Spleen (tissue), 11 donors: Measurements from ENCODE around the gene FHL2. TPM values are rescaled to one million over a fixed set of nuclear protein-coding genes. Genes with fewer than 3 reads are reported as not detected.

Source experiments
- DNase-seq: peaks from one replicate; pipeline ENCODE4 v3.0.0-alpha.2; 2020
- H3K27ac ChIP-seq, 8 donors: fragments of 200-600 bp; sonication (generic) in 7 of 8; 1 replicate in 4 of 8; 2 replicates in 4 of 8; pipeline versions ENCODE4 v1.5.0 to v1.8.0; 2016 to 2021; ENCODE audit warnings: inconsistent platforms in 4 of 8, mild to moderate bottlenecking in 4 of 8, moderate library complexity in 1 of 8
- H3K27me3 ChIP-seq, 7 donors: fragments of 200-600 bp; sonication (generic) in 6 of 7; replicated peaks in 1 of 7; 1 replicate in 4 of 7; 2 replicates in 3 of 7; pipeline versions ENCODE4 v1.5.0 to v1.8.0; 2016 to 2021; ENCODE audit warnings: inconsistent platforms in 3 of 7, mild to moderate bottlenecking in 1 of 7
- H3K36me3 ChIP-seq, 6 donors: fragments of 200-600 bp; sonication (generic) in 5 of 6; 1 replicate in 4 of 6; 2 replicates in 2 of 6; pipeline versions ENCODE4 v1.5.0 to v1.8.0; 2016 to 2021; ENCODE audit warnings: inconsistent platforms in 2 of 6
- H3K4me1 ChIP-seq, 6 donors: fragments of 200-600 bp; sonication (generic) in 5 of 6; 1 replicate in 3 of 6; 2 replicates in 3 of 6; pipeline versions ENCODE4 v1.5.0 to v1.8.0; 2016 to 2021; ENCODE audit warnings: inconsistent platforms in 3 of 6
- H3K4me3 ChIP-seq, 8 donors: fragments of 200-600 bp; sonication (generic) in 7 of 8; 1 replicate in 4 of 8; 2 replicates in 4 of 8; pipeline versions ENCODE4 v1.5.0 to v1.8.0; 2016 to 2021; ENCODE audit warnings: inconsistent platforms in 4 of 8, mild to moderate bottlenecking in 4 of 8, moderate library complexity in 2 of 8
- H3K9me3 ChIP-seq, 8 donors: fragments of 200-600 bp; sonication (generic) in 7 of 8; 1 replicate in 4 of 8; 2 replicates in 4 of 8; pipeline versions ENCODE4 v1.5.0 to v1.8.0; 2016 to 2021; ENCODE audit warnings: inconsistent platforms in 4 of 8
- POLR2A ChIP-seq, 3 donors: fragments of 450-650 bp; IDR thresholded peaks; one replicate each; pipeline ENCODE4 v1.5.1; 2017; ENCODE audit warnings: antibody characterized with exemption in 3 of 3, mild to moderate bottlenecking in 1 of 3
- POLR2AphosphoS5 ChIP-seq, 3 donors: sonication (generic); formaldehyde crosslinking; IDR thresholded peaks; one replicate each; pipeline ENCODE4 v1.5.1; 2017; ENCODE audit warnings: antibody characterized with exemption in 3 of 3
- WGBS, 5 donors: extraction: QIAGEN DNeasy Blood & Tissue Kit in 3 of 5; methylation state at CpG; one replicate each; pipeline versions ENCODE4 v1.1.5 to v1.1.7; 2013 to 2018; 5-methylcytosine and 5-hydroxymethylcytosine counted together
- intact Hi-C: fragments of 100-400 bp; cut with DNase I; formaldehyde crosslinking; loops from one replicate; pipeline ENCODE4 v1.15.0; 2023; ENCODE audit warnings: low total_unique reads
- polyA plus RNA-seq, 3 donors: library from polyadenylated mRNA; stranded (reverse); fragments of 200-250 nt; gene quantifications; one replicate each; pipeline ENCODE4 v1.2.1, GENCODE V29; 2013
- total RNA-seq, 7 donors: library from RNA; depleted of rRNA in 3 of 7; stranded (reverse); fragments of >200 nt in 3 of 7; fragmentation: NEBNext Ultra II Directional in 4 of 7; extraction: Animal tissue kit (Norgen Biotek cat#: 25700) in 4 of 7; gene quantifications; one replicate each; pipeline versions ENCODE4 v1.1.0 to v1.2.1, GENCODE V29; 2016 to 2021
- TF ChIP-seq, protein P1 (sequence below), 11 experiments: fragments of 200-600 bp in 7 of 11; fragments of 450-650 bp in 4 of 11; sonication (generic) in 4 of 11; IDR thresholded peaks in 8 of 11; conservative IDR thresholded peaks in 3 of 11; 1 replicate in 7 of 11; 2 replicates in 4 of 11; pipeline versions ENCODE4 v1.4.0 to v1.8.0; 2016 to 2021; ENCODE audit warnings: antibody characterized with exemption in 11 of 11, inconsistent platforms in 4 of 11, mild to moderate bottlenecking in 1 of 11
- donor health status: healthy with polysubstance abuse.
- donor health status: DM: no; HTN: no; CAD: no; lungs with moderate emphysema.
- donor health status: DM: no; HTN: no; CAD: no.
- donor health status: Bipolar disorder and iron deficiency.
- donor health status: healthy.
- donor health status: DM: no; HTN: no; CAD: no.
- donor health status: DM: yes; HTN: yes; CAD: no.

FHL2 gene
- total and polyA plus RNA-seq, 10 donors = 6.8 to 27.4 (median 18.9) TPM

DNA sequence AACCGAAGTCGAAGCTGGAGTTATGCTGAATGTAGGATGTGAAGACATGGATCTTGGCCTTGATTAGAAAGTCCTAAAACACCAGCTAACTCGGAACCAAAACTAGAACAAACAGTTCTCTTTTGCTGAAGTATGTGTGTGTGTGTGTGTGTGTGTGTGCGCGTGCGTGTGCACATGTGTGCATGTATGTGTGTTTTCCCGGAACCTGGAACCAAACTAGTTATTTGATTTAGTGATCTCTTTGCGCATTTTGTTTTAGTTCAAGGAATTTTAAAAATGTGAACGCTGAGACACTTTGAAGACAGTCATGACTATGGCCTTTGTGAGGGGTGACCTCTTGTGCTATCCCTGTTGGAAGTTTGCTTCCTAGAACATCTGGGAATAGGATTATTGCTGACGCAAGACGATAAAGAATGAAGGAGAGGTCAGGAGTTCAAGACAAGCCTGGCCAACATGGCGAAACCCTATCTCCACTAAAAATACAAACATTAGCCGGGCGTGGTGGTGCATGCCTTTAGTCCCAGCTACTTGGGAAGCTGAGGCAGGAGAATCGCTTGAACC is 23.8 kb downstream of the FHL2 start:
- TF ChIP-seq POLR2AphosphoS5 (IDR thresholded peaks at IDR 0.05) (peak in 1 of 3 donors; percentile 62), POLR2A (IDR thresholded peaks at IDR 0.05) (no peak)
- TF ChIP-seq, protein P1, sequence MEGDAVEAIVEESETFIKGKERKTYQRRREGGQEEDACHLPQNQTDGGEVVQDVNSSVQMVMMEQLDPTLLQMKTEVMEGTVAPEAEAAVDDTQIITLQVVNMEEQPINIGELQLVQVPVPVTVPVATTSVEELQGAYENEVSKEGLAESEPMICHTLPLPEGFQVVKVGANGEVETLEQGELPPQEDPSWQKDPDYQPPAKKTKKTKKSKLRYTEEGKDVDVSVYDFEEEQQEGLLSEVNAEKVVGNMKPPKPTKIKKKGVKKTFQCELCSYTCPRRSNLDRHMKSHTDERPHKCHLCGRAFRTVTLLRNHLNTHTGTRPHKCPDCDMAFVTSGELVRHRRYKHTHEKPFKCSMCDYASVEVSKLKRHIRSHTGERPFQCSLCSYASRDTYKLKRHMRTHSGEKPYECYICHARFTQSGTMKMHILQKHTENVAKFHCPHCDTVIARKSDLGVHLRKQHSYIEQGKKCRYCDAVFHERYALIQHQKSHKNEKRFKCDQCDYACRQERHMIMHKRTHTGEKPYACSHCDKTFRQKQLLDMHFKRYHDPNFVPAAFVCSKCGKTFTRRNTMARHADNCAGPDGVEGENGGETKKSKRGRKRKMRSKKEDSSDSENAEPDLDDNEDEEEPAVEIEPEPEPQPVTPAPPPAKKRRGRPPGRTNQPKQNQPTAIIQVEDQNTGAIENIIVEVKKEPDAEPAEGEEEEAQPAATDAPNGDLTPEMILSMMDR (IDR thresholded peaks at IDR 0.05 in 8 of 11, conservative IDR thresholded peaks at IDR 0.05 in 3 of 11) = no peak
- DNase-seq = no peak
- no peak overlapping the region for H3K4me3 ChIP-seq
- H3K27ac ChIP-seq = peak overlapping the region in 7 of 8 donors; percentile 41 to 83 (median 75)
- peaks cover 0 to 53% (median 15%) of the 10 kb centered on the region in 6 donors for H3K4me1 ChIP-seq
- no peaks in the 10 kb centered on the region for H3K9me3 ChIP-seq
- intact Hi-C loops = no loop called here
- WGBS, 5 donors = 76 to 87% (median 78%) methylated on average over 15 of the region's 15 CpGs
- no peaks in the 10 kb centered on the region for H3K36me3 ChIP-seq
- no peaks in the 10 kb centered on the region for H3K27me3 ChIP-seq

DNA sequence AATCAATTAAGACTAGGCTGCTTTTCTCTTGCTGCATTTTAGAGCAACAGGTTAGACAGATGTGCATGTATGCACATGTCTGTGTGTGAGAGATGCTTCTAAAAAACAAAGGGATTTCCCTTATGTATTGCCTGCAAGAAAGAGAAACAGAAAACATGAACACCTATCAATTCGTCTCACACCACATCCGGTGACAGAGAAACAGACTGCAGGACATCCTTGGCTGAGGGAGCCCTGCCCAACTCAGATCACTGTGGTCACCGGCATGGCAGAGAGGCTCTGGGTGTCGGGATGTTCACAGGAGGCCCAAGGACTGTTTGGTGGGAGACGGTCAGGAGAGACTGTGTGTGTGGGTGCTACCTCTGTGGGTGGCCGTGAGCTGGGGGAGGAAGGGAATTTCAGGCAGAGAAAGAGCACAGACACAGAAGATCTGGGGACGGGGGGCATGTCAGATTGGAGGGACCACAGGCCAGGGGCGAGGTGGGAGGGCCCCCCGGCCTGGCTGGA is 24.9 kb downstream of the FHL2 start:
- intact Hi-C loops = no loop called here
- Histone ChIP-seq H3K4me3 (peak overlapping the region in 1 of 8 donors; percentile 15), H3K27me3 (no peaks in the 10 kb centered on the region), H3K9me3 (no peaks in the 10 kb centered on the region), H3K27ac (peak overlapping the region in 7 of 8 donors; percentile 36 to 80 (median 75)), H3K36me3 (no peaks in the 10 kb centered on the region), H3K4me1 (peaks cover 0 to 52% (median 22%) of the 10 kb centered on the region in 6 donors)
- no peak for DNase-seq
- WGBS, 5 donors = 66 to 80% (median 77%) methylated on average over 9 of the region's 9 CpGs
- no peak for TF ChIP-seq POLR2A (IDR thresholded peaks at IDR 0.05)
- no peak for TF ChIP-seq POLR2AphosphoS5 (IDR thresholded peaks at IDR 0.05)
- TF ChIP-seq, protein P1 (IDR thresholded peaks at IDR 0.05 in 8 of 11, conservative IDR thresholded peaks at IDR 0.05 in 3 of 11) = no peak

DNA sequence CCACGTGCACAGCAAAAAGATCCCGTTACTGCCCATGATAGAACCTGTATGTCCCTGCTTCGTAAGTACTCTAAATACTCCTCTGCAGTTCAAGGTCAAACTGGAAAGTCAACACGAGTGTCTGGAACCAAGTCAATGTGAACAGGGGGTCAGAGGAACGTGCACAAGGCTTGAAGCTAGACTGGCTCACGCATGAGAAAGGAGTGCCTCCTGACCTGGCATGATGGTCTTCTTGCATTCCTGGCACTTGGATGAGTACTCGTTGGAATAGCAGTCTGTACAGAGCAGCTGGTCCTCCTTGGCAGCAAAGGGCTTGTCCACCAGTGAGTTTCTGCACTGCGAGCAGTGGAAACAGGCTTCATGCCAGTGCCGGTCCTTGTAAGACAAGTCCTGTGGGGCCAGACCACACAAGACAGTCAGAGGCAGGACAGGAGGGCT is 25.5 kb downstream of the FHL2 start:
- TF ChIP-seq, protein P1 (IDR thresholded peaks at IDR 0.05 in 8 of 11, conservative IDR thresholded peaks at IDR 0.05 in 3 of 11) = no peak
- TF ChIP-seq POLR2AphosphoS5 (IDR thresholded peaks at IDR 0.05) = peak in 1 of 3 donors; percentile 60
- intact Hi-C loops = no loop called here
- Histone ChIP-seq H3K27me3 (no peaks in the 10 kb centered on the region), H3K27ac (peak overlapping the region in 5 of 8 donors; percentile 36 to 80 (median 77)), H3K4me3 (peak overlapping the region in 1 of 8 donors; percentile 15), H3K9me3 (no peaks in the 10 kb centered on the region), H3K4me1 (peaks cover 0 to 48% (median 19%) of the 10 kb centered on the region in 6 donors), H3K36me3 (no peaks in the 10 kb centered on the region)
- 75 to 79% (median 76%) methylated on average over 9 of the region's 9 CpGs for WGBS, 5 donors
- DNase-seq = no peak

DNA sequence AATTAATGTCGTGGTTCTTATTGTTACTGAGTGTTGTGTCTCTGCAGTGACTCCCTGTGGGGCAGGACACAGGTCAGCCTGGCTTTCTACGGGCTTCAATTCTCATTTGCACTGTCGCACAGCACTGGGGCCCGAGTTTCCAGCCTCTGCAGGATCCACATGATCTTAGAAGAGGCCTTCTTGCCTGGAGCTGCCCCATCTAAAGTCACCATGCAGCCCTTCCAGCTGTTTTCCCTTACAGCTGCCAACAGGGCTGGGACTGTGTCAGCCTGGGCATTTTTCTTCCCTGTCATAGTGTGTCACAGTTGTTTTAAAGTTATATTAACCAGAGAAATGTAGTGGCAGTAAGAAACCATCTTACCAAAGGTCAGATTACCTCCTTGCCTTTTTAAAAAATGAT is 27.0 kb downstream of the FHL2 start:
- WGBS, 5 donors = 72 to 81% (median 76%) methylated on average over 4 of the region's 4 CpGs
- TF ChIP-seq POLR2A (IDR thresholded peaks at IDR 0.05) (no peak), POLR2AphosphoS5 (IDR thresholded peaks at IDR 0.05) (no peak)
- TF ChIP-seq, protein P1 (IDR thresholded peaks at IDR 0.05 in 8 of 11, conservative IDR thresholded peaks at IDR 0.05 in 3 of 11) = no peak
- Histone ChIP-seq H3K27ac (peak overlapping the region in 3 of 8 donors; percentile 9 to 77 (median 42)), H3K9me3 (no peaks in the 10 kb centered on the region), H3K36me3 (peaks cover 0 to 8% (median 0%) of the 10 kb centered on the region in 6 donors), H3K4me3 (no peak overlapping the region), H3K27me3 (no peaks in the 10 kb centered on the region), H3K4me1 (peaks cover 0 to 41% (median 18%) of the 10 kb centered on the region in 6 donors)
- DNase-seq = no peak
- intact Hi-C loops = no loop called here
